DMS153 (cell line): Measurements from ENCODE around the gene SLC8A3.

Experiments used
- DNase-seq: peaks from one replicate; lab custom pipeline; 2025; lab: John Stamatoyannopoulos, UW

Gene SLC8A3

DNA sequence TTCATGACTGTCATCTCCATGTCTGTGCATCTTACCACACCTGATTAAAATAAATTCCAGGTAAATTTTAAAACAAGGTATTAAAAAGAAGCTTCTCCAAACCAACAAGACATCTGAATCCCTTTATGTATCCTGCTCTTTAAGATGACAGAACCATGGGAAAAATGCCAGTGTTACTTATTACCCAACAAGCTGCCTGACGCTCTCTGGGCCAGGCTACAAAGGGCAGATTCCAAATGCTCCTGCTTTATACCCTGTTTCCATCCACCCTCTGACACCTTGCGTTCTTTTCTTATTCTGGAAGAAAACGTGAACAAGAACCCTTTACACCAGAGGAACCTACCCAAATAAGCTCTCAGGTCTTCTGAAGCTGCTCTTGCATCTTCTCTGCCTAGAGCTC is 70.7 kb downstream of the SLC8A3 start:
- no peak for DNase-seq

DNA sequence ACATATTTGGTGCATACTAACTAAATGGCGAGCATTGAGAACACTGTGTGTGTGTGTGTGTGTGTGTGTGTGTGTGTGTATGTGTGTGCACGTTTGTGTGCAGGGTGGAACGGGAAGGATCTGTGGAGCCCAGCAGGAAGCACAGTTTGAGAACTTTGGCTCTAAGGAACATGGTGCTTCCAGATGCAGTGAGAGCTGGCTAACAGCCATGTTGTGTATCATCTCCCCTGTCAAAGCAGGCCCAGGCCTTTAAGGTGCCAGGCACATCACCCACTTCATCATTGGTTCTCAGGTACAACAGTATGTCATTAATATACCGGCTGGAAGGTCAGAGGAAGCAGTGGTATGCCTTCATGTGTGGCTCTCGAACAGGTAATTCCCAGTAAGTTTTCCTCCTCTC is 72.5 kb downstream of the SLC8A3 start:
- DNase-seq = no peak

DNA sequence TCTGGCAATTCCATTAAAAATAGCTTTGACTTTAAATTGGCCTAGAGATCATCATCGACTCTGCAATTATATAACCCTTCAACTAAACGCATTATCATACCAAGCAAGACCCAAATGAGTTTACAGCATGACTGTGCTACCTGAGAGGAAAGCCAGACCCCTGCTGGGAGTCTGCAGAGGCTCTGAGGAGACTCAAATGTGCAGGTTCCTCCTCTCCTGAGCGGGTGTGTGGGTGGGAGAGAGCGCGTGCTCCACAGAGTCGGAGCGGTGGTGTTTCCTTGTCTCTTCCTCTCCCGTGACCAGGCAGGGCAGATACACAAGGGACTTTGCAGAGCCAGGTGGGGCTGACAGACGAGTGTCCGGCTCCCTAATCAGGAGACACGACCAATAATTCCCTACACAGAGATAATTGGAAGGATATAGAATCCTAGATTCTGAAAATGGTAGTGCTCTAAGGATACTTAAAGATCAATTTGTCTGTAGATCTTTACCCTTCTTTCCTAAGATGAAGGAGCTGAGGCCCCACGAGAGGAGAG is 74.1 kb downstream of the SLC8A3 start:
- no peak for DNase-seq

DNA sequence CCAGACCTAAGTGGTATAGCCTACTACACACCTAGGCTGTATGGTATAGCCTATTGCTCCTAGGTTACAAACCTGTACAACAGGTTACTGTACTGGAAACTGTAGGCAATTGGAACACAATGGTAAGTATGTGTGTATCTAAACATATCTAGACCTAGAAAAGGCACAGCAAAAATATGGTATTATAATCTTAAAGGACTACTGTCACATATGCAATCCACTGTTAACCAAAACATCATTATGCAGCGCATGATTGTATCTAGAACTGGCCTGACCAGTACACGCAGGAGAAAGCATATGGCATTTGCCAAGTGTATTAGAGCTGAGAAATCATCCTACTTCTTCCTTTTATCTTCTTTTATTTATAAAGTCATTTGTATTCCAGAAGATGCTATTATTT is 75.5 kb downstream of the SLC8A3 start:
- no peak for DNase-seq

DNA sequence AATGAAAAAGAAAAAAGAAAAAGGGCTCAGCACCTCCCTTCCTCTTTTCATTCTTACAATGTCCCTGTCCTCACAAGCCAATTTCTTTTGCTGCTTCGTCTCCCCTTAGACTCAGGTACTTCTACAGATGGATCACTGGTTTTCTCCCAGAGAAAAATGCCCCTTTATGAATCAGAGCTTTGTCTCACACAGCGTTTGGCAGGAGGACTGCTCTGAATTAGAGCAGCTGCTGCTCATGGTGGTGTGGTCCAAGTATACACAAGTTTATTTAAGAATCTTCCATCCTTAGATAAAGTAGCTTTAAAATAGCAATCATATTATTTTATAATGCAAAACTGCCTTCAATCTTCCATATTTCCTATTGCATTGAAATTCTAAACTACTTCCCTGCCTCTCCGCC is 80.3 kb downstream of the SLC8A3 start:
- DNase-seq = no peak

DNA sequence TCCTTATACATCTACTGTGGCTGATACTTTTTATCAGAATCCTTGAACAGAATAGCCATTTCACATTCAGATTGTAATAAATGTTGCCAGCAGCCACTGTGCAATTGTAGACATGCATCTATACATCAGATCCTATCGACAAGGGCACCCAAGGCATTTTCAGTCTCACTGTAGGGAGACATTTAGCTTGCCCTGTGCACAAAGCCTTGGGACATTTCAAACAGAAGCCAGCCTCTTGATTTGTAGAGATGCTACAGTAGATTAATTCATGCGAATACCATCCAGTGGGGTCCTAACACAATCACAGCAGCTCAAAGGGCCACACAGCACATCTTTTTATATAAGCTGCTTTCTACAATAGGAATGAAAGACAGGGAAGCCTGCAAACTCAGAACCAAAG is 81.4 kb downstream of the SLC8A3 start:
- DNase-seq = no peak

DNA sequence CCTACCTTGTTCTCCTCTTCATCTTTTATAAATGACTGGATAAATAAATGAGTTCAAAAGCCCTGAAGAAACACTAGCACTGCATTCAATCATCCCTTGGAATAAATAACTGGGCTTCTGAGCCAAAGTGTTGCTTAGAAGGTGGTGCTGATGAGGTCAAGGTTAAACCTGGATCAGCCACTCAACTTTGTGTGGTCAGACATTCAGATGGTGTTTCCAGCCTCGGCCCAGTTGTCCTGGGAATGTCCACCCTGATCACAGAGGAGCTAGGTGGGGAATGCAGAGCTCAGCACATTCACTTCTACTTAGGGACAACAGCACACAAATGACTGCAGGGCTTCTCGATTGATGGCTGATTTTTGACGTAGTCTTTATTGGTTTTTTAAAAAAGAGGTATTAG is 88.7 kb downstream of the SLC8A3 start:
- no peak for DNase-seq

DNA sequence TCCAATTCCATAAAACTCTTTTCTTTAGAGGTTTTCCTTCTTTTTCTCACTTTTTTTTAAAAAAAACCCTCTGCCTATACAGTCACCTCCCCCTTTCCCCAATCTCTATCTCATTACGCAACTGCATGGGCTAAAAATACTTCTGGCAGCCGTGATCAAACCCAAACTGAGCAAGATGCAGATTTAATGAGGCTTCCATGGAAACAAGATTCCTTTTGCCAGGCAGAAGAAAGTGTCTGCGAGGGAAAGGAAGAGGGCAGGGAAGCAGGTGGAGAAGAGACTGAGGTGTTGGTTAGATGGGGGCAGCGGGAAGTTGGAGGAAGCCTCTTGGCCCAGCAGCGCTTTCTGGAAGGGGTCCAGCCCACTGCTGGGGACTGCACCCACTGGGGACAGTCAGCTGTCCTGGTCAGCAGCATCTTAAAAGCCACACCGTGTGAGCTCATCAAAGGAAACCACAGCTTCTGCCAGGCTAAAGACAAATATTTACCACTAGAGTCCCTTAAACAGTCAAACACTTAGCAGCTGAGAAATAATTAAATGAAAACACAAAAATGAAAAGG is 90.4 kb downstream of the SLC8A3 start:
- no peak for DNase-seq

DNA sequence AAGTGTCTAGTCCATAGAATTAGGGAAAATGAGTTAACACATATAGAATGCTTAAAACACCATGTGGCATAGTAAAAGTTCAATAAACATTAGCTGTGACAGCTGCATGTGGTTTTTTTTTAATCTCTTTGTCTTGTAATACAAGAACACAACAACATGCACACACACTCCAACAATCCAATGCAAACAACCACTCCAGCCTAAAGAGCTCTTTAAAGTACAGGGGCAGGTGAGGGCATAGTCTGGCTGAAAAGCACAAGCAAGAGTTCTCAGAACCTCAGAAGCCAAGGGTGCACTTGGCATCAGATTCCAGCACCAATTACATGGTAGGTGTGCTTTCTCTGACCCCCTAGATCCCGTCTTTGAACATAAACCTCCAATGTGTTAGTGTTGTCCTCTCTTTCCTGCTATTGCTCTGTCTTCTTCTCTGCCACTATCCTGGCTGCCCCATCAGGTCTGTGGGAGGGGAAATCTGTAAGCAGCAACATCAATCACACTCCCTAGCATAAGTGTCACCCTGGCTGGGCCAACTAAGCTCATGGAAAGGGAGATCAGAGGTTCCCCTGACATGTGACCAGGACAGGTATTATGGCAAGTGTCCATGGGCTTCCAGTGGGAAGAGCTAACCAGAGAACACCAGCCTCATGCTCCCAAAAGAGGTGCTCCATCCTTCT is 91.0 kb downstream of the SLC8A3 start:
- peak; percentile 87 for DNase-seq

DNA sequence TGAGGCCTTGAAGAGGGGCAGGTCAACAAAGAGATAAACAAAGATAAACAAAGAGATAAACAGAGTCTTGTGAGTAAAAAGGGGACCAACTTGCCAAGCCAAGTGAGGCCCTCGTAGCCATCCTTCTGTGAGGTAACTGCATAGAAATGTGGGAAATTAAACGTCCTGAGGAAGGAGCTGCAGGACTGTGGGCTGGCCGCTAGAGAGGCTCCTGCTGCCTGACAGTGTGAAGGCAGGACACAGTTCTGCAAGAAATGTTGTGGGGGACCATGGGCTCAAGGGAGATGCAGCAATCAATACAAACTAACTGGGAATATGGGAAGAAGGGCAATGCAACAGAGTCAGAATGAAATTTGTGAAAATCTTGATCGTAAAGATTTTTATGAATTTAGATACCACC is 91.9 kb downstream of the SLC8A3 start:
- no peak for DNase-seq

DNA sequence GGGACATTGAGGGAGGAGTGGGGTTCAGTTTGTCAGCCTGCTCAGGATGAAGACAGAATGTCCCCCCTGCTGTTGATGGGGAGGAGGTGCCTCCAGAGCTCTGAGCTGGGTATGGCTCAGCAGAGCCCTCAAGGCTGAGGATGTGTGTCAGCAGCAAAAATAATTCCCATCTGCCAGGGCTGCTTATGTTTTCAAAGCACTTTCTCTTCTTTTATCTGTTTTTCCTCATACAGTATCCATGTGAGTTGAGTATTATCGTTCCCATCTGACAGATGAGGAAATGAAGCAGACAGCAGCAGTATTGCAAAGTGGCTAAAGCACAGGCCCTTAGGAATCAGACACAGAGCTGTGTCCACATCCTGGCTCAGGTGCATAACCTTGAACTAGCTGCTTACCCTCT is 94.1 kb downstream of the SLC8A3 start:
- DNase-seq = no peak

DNA sequence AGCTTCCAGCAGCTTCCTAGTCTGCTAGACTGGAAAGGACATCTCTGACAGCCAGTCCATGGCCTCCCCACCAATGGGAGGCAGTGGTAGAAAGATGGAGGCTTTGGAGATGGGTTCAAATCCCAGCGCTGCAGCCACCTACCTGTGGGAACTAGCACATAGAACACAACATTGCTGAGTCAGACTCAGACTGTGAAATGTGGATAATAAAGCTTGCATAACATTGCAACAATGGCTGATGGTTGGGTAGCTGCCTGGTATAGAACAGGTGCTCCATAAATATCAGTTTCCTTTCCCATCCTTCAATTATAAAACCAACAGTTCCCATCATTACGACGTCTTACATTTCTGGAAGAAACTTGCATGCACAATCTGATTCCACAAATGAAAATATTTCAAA is 94.6 kb downstream of the SLC8A3 start:
- no peak for DNase-seq

DNA sequence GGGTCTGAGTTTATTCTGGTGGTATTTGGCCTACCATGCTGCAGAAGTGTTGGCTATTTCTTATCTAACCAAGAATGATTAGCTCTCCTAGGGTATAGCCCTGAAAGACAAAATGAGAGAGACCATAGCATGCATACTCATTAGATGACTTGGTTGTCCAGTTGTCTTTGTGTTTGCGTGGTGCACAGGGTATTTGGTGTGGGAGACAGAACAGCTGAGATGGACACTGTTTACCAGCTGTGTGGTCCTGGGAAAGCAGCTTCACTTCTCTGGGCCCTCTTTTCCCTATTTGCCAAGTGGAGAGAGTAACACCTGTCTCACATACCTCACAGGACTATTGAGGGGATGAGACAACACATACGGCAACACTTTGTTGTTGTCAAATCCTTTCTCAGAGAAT is 95.6 kb downstream of the SLC8A3 start:
- no peak for DNase-seq

DNA sequence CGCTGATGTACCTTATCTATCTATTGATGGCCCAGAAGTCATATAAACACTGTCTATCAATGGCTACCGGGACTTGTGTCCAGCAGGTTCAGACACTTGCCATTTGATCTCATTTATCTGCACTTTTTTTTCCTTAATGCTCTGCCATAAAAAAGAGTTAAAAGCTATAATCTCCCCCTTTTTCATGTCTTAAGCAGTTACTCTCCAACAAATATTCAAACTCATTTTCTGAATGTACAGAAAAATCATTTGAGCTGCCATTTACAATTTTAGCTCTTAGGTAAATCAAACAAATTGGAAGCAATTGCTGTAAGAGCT is 101.4 kb downstream of the SLC8A3 start:
- DNase-seq = no peak

DNA sequence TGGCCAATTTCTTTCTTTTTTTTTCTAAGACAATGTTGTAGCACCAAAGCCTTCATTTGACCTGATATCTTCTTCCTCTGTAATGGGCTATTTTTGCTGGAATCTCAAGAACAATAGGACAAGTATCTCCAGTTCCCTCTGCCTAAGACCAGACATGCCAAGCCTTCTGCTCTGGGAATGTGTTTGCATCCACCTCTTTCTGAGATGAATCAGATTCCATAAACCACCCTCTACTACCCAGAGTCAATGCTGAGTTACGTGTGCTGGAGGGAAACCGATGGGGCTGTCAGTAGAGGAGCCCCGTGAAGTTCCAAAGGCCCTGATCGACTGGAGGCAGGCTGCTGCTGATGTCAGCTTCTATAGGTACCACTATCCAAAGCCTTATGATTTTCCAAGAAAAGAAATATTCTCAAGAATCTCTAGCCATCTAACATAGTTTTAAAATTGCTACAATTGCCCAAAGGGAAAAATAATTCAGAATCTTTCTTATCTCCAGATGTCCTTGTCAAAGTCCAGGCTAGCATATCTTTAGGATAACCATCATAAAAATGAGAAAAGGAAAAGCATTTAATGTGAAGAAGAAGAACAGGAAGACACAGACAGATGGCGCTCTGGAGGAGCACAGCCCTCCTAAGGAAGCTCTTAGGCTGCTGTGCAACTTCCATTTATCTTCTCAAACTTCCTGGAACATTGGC is 101.9 kb downstream of the SLC8A3 start:
- peak; percentile 28 for DNase-seq

DNA sequence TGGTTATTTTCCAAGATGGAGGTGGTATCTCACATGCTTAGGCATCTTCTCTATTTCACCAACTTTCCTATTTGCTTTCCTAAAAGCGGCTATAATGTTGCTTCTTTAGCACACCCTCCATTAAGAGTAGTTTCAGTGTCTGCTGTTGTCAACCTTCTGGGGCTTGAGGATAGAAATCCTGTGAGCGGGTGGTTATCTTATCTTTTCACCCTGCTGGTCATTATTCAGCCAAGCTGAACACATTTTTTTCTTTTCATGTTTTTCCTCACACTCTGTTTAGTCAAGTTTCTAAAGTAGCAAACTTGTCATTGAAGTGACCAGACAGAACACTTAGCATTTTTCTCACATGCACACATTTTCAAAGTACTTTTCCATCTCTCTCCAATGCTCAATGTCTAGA is 104.5 kb downstream of the SLC8A3 start:
- no peak for DNase-seq

DNA sequence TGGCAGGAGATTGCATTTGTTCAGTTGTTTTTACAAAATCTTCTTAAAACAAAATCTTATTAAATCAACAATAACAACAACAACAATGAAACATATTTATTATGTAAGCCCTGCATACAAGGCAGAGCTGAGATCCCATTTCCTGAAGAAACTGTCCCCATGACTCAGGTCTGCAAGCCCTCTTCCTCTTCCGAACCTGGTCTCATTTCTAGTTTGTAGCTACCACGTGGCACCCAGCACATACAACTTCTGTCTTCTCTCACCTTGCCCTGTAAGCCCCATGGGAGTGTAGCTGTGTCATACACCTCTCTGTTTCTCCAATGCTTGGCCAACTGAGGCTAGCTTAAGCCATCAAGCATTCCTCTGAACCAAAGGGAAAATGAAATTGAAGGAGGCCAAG is 106.4 kb downstream of the SLC8A3 start:
- no peak for DNase-seq

DNA sequence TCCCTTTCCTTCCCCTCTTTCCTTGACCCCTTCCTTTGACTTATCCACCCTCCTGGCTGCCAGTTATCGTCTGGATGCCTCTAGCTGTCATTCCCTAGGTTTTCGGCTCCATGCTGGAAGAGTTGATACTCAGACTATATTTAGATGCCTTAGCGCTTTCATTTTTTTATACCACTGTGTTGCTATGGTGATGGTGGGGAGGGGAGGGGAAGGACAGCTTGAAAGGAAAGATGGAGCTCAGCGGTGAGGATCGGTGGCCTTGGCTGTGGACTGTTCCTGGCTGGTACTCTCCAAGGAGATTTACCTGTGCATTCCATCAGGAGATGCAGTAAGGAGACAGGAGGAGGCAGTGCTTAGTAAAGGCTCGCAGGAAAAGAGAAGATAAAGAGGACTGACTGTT is 108.7 kb downstream of the SLC8A3 start:
- no peak for DNase-seq

DNA sequence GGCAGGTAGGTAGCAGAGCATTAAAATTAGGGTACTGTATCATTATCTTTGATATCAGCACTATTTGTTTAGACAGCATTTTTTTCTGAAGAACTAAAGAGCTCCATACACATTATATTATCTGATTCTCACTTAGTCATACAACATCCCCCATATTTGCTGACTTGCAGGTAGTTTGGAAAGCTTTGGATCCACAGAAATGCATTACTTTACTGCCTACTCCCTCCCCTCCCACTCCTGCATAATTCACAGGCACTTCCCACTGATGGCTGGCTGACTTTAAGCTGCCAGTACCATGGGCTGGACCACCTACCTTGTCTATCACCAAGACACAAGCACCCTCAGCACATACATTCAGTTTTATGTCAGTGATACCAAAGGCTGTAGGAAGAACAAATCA is 110.4 kb downstream of the SLC8A3 start:
- DNase-seq = no peak

DNA sequence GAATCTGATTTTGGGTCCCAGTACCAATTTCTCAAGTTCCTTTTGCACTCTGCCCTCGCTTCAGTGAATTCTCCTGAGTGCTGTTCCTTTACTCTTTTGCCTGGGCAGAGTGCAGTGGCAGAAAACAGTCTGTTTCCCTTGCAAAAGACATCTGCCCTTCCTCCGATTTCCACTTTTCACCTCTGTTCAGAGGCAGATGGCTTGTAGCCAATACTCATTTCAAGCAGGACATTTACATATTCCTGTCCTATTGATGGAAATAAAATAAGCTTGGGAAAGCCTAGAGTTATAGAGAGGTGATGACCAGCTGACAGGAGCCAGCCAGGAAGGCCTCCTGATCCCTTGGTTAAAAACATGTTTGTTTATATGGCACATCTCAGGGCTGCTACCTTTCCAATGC is 111.0 kb downstream of the SLC8A3 start:
- DNase-seq = no peak

DNA sequence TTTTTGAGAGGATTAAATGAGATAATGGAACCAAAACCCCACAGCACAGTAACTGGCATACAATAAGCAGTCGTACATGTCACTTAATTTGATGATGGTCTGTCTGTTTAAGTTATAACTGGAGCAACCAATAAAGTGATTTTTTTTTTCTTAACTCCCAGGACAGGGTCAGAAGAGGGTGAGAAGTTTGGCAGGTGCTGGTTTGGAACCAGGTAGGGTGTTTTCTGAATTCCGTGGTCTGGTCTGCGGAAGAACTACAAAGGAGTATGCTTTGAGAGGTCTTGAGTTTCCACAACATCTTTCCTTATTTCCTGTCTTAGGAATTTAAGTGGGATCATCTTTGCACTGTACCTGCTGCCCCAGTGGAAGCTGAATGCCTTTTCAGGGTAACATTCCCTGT is 111.7 kb downstream of the SLC8A3 start:
- DNase-seq = no peak

DNA sequence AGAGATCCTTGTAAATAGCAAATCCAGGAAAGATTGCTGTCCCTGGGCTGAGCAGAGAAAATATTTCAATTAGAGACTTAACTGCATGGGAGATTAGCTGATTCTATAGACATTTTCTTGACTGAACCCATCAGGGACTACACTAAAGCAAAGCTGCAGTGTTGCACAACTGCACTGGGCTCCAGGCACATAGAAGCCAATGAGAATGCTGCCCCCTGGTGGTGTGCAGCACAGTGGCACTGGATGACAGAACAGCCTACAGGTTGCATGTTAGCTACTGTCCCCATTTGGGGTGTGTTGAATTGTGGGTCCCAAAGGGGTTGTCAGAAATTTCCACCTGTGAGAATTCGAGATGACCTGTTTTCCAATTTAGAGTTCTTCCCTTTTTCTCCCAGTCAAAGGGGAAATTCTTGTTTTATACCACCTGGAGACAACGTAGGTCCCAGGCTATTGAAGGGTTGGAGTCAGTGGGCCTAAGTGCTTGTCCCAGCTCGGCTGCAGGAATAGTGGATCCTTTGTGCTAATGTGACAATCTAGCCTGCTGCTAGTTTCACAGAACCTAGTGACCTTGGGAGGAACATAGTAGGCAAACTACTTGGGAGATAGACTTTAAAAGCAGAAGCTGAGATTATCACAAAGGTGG is 114.7 kb downstream of the SLC8A3 start:
- DNase-seq = peak; percentile 62

DNA sequence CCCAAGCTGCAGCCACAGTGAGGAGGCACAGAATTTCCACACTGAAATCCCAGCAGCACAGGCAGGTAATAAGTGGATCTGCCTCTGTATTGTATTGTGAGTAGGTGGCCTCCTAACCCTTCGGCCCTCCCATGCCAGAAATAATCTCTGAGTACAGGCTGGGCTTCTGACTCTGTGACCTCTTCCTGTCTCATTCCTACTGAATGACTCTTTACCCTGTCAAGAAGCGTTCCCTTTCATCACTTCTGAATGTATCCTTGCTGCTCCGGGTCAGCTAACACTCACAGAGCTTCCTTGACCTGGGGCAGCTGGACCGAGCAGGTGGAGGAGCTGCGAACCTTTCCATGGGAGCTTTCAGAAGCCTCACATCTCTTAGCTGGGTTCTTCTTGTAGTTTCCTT is 119.6 kb downstream of the SLC8A3 start:
- DNase-seq = no peak
